Prostate gland (tissue), 2 donors: Measurements from ENCODE around the gene ACP4.

Experiments
- CTCF ChIP-seq, 4 experiments: fragments of 200-600 bp in 2 of 4; fragments of 450-650 bp in 2 of 4; sonication (generic) in 2 of 4; IDR thresholded peaks; 1 replicate in 3 of 4; 2 replicates in 1 of 4; pipeline ENCODE4 v1.5.1; 2016 to 2019; ENCODE audit warnings: antibody characterized with exemption in 4 of 4, mild to moderate bottlenecking in 2 of 4, moderate library complexity in 2 of 4
- POLR2AphosphoS5 ChIP-seq: sonication (generic); formaldehyde crosslinking; IDR thresholded peaks from one replicate; pipeline ENCODE4 v1.6.1; 2017; ENCODE audit warnings: antibody characterized with exemption

GRCh38 chr19:50791594-50792271 lies 1.5 kb downstream of the ACP4 start:
- no peak for TF ChIP-seq CTCF (IDR thresholded peaks at IDR 0.05)
- no peak for TF ChIP-seq POLR2AphosphoS5
